CD4-positive, alpha-beta T cell (primary cell): ENCODE results near the gene LMF1. TPM values are rescaled to one million over a fixed set of nuclear protein-coding genes. Genes with fewer than 3 reads are reported as not detected.
A peak's percentile ranks its signal among the peaks of the same experiment; 100 is the strongest.

Experiments
- ATAC-seq: fragments of 200-7000 bp; cut with Tn5 transposase; one replicate; pipeline ENCODE4 v1.10.0; 2022; ENCODE audit warnings: mild to moderate bottlenecking; ENCODE audit not compliant: poor library complexity
- CTCF ChIA-PET: fragments of 350-600 bp; sonication (Branson Sonifier 250); formaldehyde crosslinking; loops from one replicate; lab custom pipeline; 2021; ENCODE audit warnings: antibody characterized with exemption, inconsistent platforms; lab: Charles Lee
- POLR2A ChIA-PET: fragments of 350-600 bp; sonication (Branson Sonifier 250); formaldehyde crosslinking; loops from one replicate; lab custom pipeline; 2021; ENCODE audit warnings: antibody characterized with exemption, inconsistent platforms; lab: Charles Lee
- DNase-seq, 14 experiments: peaks; one replicate each; pipeline ENCODE4 v3.0.0-alpha.2; 2013 to 2020; ENCODE audit warnings: mixed read lengths in 2 of 14
- H3K27ac ChIP-seq, 2 donors: one replicate each; pipeline versions ENCODE4 v1.5.1 to v1.7.0; 2013; ENCODE audit warnings: low read length in 2 of 2, low read depth in 1 of 2, mild to moderate bottlenecking in 1 of 2
- H3K27me3 ChIP-seq, 2 experiments: 1 replicate in 1 of 2; 2 replicates in 1 of 2; pipeline versions ENCODE4 v1.6.1 to v1.7.0; 2013; ENCODE audit warnings: low read length in 2 of 2, control low read depth in 1 of 2, mild to moderate bottlenecking in 1 of 2, moderate library complexity in 1 of 2; ENCODE audit not compliant: insufficient read depth in 2 of 2, control insufficient read depth in 1 of 2
- H3K36me3 ChIP-seq: one replicate; pipeline ENCODE4 v1.6.1; 2013; ENCODE audit warnings: low read length, control low read depth; ENCODE audit not compliant: insufficient read depth
- H3K4me1 ChIP-seq: one replicate; pipeline ENCODE4 v1.6.1; 2013; ENCODE audit warnings: low read length, control low read depth; ENCODE audit not compliant: insufficient read depth
- H3K4me3 ChIP-seq: one replicate; pipeline ENCODE4 v1.5.1; 2013; ENCODE audit warnings: mild to moderate bottlenecking, low read length, moderate library complexity
- H3K9me3 ChIP-seq, 2 experiments: 1 replicate in 1 of 2; 2 replicates in 1 of 2; pipeline versions ENCODE4 v1.6.1 to v1.7.0; 2013; ENCODE audit warnings: low read length in 2 of 2, mild to moderate bottlenecking in 2 of 2, control low read depth in 1 of 2, moderate library complexity in 1 of 2; ENCODE audit not compliant: control insufficient read depth in 1 of 2, insufficient read depth in 1 of 2
- H3K27ac Mint-ChIP-seq: one replicate; pipeline ENCODE4 v1.8.0; 2020; ENCODE audit warnings: mixed read lengths
- H3K27me3 Mint-ChIP-seq: one replicate; pipeline ENCODE4 v1.8.0; 2021; ENCODE audit warnings: mixed read lengths
- H3K36me3 Mint-ChIP-seq: one replicate; pipeline ENCODE4 v1.8.0; 2021; ENCODE audit warnings: low read depth, mixed read lengths
- H3K4me1 Mint-ChIP-seq: one replicate; pipeline ENCODE4 v1.8.0; 2021; ENCODE audit warnings: low read depth, mixed read lengths
- H3K4me3 Mint-ChIP-seq: one replicate; pipeline ENCODE4 v1.8.0; 2020; ENCODE audit warnings: mild to moderate bottlenecking, mixed read lengths
- H3K9me3 Mint-ChIP-seq: one replicate; pipeline ENCODE4 v1.8.0; 2020; ENCODE audit warnings: mixed read lengths
- intact Hi-C, 2 experiments: fragments of 100-400 bp; cut with DNase I in 1 of 2; cut with micrococcal nuclease in 1 of 2; formaldehyde crosslinking; loops; one replicate each; pipeline versions ENCODE4 v1.15.1 to v1.9.0; 2023 to 2025; cut with DNase I, micrococcal nuclease
- total RNA-seq, 174 experiments: library from RNA in 2 of 174; stranded (reverse) in 2 of 174; gene quantifications; one replicate each; pipeline ENCODE4 v1.2.3 and lab custom pipeline; 2021 to 2026
- TF ChIP-seq, protein P1 (sequence below): fragments of 200-600 bp; IDR thresholded peaks from one replicate; pipeline ENCODE4 v1.8.0; 2022; ENCODE audit warnings: antibody characterized with exemption, mild to moderate bottlenecking

LMF1 gene
- total RNA-seq, 2 experiments from 2014 or later = 26.8 to 27.6 TPM

DNA sequence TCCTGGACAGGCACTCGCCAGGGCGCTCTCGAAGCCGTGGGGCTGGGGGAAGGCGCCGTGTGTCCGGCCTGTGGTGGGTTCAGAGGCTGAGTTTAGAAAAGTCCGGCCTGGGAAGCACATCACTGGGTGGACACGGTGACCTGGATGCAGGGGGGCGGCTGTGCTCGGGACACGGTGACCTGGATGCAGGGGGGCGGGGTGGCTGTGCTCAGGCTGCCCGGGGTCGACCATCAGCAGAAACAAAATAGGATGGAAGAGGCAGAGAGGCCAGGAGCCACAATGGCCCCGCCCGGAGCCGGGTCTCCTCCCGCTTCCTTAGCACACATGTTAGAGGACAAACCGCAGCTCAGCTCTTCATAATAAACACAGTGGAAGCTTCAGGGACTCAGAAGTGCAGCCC, 127.0 kb downstream of the LMF1 start:
- H3K4me1 Mint-ChIP-seq = no peaks in the 10 kb centered on the region
- H3K27ac ChIP-seq = no peak overlapping the region
- intact Hi-C loops = no loop called here
- peaks cover 0 to 4% of the 10 kb centered on the region in 2 experiments for H3K27me3 ChIP-seq
- H3K4me3 ChIP-seq = no peak overlapping the region
- no peaks in the 10 kb centered on the region for H3K36me3 ChIP-seq
- H3K4me3 Mint-ChIP-seq = no peak overlapping the region
- H3K9me3 Mint-ChIP-seq = no peaks in the 10 kb centered on the region
- no peak for ATAC-seq
- ChIA-PET POLR2A (no interaction called here), CTCF (no interaction called here)
- no peak overlapping the region for H3K27ac Mint-ChIP-seq
- TF ChIP-seq, protein P1, sequence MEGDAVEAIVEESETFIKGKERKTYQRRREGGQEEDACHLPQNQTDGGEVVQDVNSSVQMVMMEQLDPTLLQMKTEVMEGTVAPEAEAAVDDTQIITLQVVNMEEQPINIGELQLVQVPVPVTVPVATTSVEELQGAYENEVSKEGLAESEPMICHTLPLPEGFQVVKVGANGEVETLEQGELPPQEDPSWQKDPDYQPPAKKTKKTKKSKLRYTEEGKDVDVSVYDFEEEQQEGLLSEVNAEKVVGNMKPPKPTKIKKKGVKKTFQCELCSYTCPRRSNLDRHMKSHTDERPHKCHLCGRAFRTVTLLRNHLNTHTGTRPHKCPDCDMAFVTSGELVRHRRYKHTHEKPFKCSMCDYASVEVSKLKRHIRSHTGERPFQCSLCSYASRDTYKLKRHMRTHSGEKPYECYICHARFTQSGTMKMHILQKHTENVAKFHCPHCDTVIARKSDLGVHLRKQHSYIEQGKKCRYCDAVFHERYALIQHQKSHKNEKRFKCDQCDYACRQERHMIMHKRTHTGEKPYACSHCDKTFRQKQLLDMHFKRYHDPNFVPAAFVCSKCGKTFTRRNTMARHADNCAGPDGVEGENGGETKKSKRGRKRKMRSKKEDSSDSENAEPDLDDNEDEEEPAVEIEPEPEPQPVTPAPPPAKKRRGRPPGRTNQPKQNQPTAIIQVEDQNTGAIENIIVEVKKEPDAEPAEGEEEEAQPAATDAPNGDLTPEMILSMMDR = no peak
- DNase-seq = no peak
- peaks cover 0 to 7% of the 10 kb centered on the region in 2 experiments for H3K9me3 ChIP-seq
- no peaks in the 10 kb centered on the region for H3K27me3 Mint-ChIP-seq
- no peaks in the 10 kb centered on the region for H3K36me3 Mint-ChIP-seq
- H3K4me1 ChIP-seq = no peaks in the 10 kb centered on the region

DNA sequence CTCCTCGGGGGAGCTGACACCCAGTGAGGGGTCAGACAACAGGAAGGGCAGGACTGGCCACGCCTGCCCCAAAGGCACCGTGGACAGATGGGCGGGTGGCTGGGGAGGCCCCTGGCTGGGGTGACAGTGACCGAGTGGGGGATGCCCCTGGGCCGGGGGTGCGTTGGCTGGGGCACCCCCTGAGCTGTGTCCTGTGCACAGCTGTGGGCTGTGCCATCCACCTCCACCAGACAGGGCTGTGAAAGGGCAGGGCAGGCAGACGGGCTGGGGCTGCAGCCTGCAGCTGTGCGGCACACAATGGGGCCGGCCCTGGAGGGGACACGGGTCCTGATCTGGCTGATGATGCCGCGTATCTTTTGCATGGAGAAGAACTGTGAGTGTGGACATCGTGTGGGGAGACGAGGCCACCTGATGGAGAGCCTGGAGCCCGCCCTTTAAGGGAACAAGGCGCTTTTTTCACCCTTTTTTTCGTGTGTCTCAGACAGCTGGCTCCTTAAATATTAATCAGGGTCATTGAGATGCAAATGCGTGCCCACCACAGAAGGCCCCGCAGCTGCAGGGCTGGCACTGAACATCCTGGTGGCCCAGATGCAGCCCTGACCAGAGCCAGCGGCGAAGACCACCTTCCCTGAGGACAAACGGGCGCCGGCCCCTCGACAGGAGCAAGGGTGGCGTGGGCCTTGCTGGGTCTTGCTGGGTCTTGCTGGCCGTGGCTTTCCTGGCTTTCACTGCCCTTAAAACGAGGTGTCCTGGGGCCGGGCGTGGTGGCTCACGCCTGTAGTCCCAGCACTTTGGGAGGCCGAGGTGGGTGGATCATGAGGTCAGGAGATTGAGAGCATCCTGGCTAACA, 127.8 kb downstream of the LMF1 start:
- Mint-ChIP-seq H3K36me3 (no peaks in the 10 kb centered on the region), H3K27ac (no peak overlapping the region), H3K9me3 (no peaks in the 10 kb centered on the region), H3K27me3 (no peaks in the 10 kb centered on the region), H3K4me3 (no peak overlapping the region), H3K4me1 (no peaks in the 10 kb centered on the region)
- H3K27me3 ChIP-seq = peaks cover 0 to 4% of the 10 kb centered on the region in 2 experiments
- no peaks in the 10 kb centered on the region for H3K36me3 ChIP-seq
- H3K9me3 ChIP-seq = peaks cover 0 to 6% of the 10 kb centered on the region in 2 experiments
- TF ChIP-seq, protein P1 = no peak
- CTCF ChIA-PET = no interaction called here
- no peak overlapping the region for H3K27ac ChIP-seq
- POLR2A ChIA-PET = no interaction called here
- intact Hi-C loops = no loop called here
- H3K4me3 ChIP-seq = no peak overlapping the region
- H3K4me1 ChIP-seq = no peaks in the 10 kb centered on the region
- no peak for DNase-seq
- no peak for ATAC-seq

DNA sequence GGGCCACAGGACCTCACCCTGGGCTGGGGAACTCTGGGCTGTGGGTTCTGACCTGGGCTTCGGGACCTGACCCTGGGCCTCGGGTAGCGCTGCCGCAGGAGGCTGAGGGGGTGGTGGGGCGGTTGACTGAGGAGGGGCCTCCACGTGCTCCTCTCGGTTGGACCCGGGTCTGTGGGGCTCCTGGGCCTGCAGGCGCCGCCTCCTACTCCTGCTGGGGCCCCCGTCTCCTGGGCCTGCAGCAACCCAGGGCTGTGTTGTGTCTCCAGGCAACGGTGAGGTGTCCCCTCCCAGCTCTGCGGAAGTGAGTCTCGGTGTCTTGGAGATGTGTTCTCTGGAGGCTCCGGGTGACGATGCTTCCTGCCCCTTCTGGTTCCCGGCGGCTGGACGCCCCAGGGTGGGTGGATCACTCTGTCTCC, 128.7 kb downstream of the LMF1 start:
- Mint-ChIP-seq H3K27me3 (no peaks in the 10 kb centered on the region), H3K36me3 (no peaks in the 10 kb centered on the region), H3K4me3 (no peak overlapping the region), H3K4me1 (no peaks in the 10 kb centered on the region), H3K27ac (no peak overlapping the region), H3K9me3 (no peaks in the 10 kb centered on the region)
- Histone ChIP-seq H3K27me3 (peaks cover 0 to 4% of the 10 kb centered on the region in 2 experiments), H3K9me3 (peaks cover under 1 to 12% of the 10 kb centered on the region in 2 experiments), H3K36me3 (no peaks in the 10 kb centered on the region), H3K4me1 (no peaks in the 10 kb centered on the region), H3K27ac (no peak overlapping the region), H3K4me3 (no peak overlapping the region)
- DNase-seq (peak in 1 of 14 experiments; percentile 4), ATAC-seq (no peak)
- CTCF ChIA-PET = no interaction called here
- POLR2A ChIA-PET = no interaction called here
- intact Hi-C loops = no loop called here
- TF ChIP-seq, protein P1 = no peak
